ENCODE results near the gene NDUFS3. TPM values are rescaled to one million over a fixed set of nuclear protein-coding genes. Genes with fewer than 3 reads are reported as not detected.
"Not testable (repeated sequence)": the region's sequence is repeated elsewhere in the genome, so short reads cannot be mapped to it uniquely, and the experiment has no call there.

The NDUFS3 gene
- polyA plus RNA-seq, 3 donors, result 63.6 to 99.6 (median 96.9) TPM

GRCh38 chr11:47553406-47553743, 25.5 kb upstream of the NDUFS3 start:
- 5 to 12% (median 8%) methylated on average over 9 of the region's 9 CpGs for WGBS, 3 donors
- H3K27ac ChIP-seq (ENCODE audit: low read depth, low read length), result no peak overlapping the region

- WGBS, 3 donors, result 83 to 97% (median 97%) methylated on average over 11 to 12 of the region's 12 CpGs
- H3K27ac ChIP-seq (ENCODE audit: low read depth, low read length), result not testable (repeated sequence)
Measured at GRCh38 chr11:47557004-47557403, 21.9 kb upstream of the NDUFS3 start.

DNA sequence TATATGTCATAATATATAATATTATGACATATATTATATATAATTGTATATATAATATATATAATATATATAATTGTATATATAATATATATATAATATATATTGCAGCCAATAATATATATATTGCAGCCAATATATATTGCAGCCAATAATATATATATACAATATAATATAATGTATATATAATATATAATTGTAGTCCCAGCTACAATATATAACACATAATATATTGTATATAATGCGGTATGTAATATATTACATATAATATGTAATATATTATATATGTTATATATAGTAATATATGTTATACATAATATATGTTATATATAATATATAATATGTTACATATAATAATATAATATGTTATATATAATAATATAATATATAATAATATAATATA, 20.2 kb upstream of the NDUFS3 start:
- no peak overlapping the region for H3K27ac ChIP-seq (ENCODE audit: low read depth, low read length)
- WGBS, 3 donors, result 94 to 98% (median 96%) methylated on average over 1 of the region's 1 CpG

GRCh38 chr11:47560426-47560825, 18.4 kb upstream of the NDUFS3 start:
- 60 to 83% (median 65%) methylated on average over 2 of the region's 2 CpGs for WGBS, 3 donors

GRCh38 chr11:47562393-47562792, 16.5 kb upstream of the NDUFS3 start:
- not testable (repeated sequence) for H3K27ac ChIP-seq (ENCODE audit: low read depth, low read length)
- 74 to 98% (median 91%) methylated on average over 4 of the region's 4 CpGs for WGBS, 3 donors

More at GRCh38 chr11:47560426-47560825, 18.4 kb upstream of the NDUFS3 start:
- H3K27ac ChIP-seq (ENCODE audit: low read depth, low read length), result no peak overlapping the region

DNA sequence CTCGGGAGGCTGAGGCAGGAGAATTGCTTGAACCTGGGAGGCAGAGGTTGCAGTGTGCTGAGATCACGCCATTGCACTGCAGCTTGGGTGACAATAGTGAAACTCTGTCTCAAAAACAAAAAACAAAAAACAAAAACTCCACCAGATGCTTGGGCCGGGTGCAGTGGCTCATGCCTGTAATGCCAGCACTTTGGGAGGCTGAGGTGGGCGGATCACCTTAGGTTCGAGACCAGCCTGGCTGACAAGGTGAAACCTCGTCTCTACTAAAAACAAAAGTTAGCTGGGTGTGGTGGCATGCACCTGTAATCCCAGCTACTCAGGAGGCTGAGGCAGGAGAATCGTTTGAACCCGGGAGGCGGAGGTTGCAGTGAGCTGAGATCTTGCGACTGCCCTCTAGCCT, 14.5 kb upstream of the NDUFS3 start:
- not testable (repeated sequence) for H3K27ac ChIP-seq (ENCODE audit: low read depth, low read length)
- 93 to 94% (median 93%) methylated on average over 10 of the region's 10 CpGs for WGBS, 3 donors

GRCh38 chr11:47564933-47565339, 13.9 kb upstream of the NDUFS3 start:
- peak overlapping the region; percentile 68 for H3K27ac ChIP-seq (ENCODE audit: low read depth, low read length)
- WGBS, 3 donors, result 8 to 10% (median 9%) methylated on average over 11 of the region's 11 CpGs

DNA sequence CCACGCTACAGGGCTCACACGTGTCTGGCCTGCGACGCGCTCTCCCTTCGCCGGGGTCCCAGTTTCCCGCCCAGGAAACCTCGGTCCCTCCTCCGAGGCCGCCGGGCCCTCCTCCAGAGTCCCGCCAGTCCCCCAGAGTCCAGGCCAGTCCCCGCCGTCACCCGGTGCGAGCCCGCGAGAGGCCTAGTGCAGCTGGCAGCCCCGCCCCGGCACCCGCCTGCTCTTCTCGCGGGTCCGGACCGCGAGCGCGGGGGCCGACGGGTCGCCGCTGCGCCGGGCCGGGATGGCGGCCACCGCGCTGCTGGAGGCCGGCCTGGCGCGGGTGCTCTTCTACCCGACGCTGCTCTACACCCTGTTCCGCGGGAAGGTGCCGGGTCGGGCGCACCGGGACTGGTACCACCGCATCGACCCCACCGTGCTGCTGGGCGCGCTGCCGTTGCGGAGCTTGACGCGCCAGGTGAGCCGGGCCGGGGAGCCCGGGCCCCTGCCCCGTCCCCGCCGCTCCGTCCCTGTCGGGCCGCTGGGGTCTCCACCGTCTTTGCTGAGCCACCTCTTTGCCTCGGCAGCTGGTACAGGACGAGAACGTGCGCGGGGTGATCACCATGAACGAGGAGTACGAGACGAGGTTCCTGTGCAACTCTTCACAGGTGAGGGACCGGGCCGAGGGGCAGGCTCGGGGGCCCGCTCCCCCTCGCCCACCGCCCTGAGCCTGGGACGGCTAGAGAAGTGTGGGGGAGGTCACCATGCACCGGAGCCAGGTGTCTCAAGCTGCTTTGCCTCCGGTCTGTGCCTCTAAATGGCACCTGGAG, 13.3 kb upstream of the NDUFS3 start, which contains the start of gene PTPMT1:
Gene PTPMT1 (plus strand): TSS at position 260 of the 809 bp plus-strand sequence. CDS start 24 bp downstream, at position 284.
- H3K27ac ChIP-seq (ENCODE audit: low read depth, low read length), result peak within 1 kb of the TSS; percentile 68
- 0% methylated on average over 68 to 86 of the region's 86 CpGs for WGBS, 3 donors

GRCh38 chr11:47566149-47566698, 12.7 kb upstream of the NDUFS3 start:
- H3K27ac ChIP-seq (ENCODE audit: low read depth, low read length), result no peak overlapping the region
- WGBS, 3 donors, result 23 to 28% (median 26%) methylated on average over 17 of the region's 17 CpGs

DNA sequence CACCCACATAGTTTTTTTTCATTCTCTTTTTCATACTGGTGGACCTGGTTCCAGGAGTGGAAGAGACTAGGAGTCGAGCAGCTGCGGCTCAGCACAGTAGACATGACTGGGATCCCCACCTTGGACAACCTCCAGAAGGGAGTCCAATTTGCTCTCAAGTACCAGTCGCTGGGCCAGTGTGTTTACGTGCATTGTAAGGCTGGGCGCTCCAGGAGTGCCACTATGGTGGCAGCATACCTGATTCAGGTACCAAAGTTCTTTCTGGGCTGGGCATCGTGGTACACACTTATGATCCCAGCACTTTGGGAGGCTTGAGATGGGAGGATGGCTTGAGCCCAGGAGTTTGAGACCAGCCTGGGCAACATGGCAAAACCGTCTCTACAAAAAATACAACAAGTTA, 9.2 kb upstream of the NDUFS3 start:
- WGBS, 3 donors, result 97 to 98% (median 98%) methylated on average over 7 of the region's 7 CpGs
- no peak overlapping the region for H3K27ac ChIP-seq (ENCODE audit: low read depth, low read length)

GRCh38 chr11:47570651-47571356, 8.1 kb upstream of the NDUFS3 start:
- H3K27ac ChIP-seq (ENCODE audit: low read depth, low read length), result no peak overlapping the region
- WGBS, 3 donors, result 64 to 84% (median 66%) methylated on average over 3 of the region's 3 CpGs

GRCh38 chr11:47571357-47571729, 7.5 kb upstream of the NDUFS3 start:
- no peak overlapping the region for H3K27ac ChIP-seq (ENCODE audit: low read depth, low read length)
- 84 to 87% (median 85%) methylated on average over 4 of the region's 4 CpGs for WGBS, 3 donors

- no peak overlapping the region for H3K27ac ChIP-seq (ENCODE audit: low read depth, low read length)
- 54 to 79% (median 71%) methylated on average over 1 of the region's 1 CpG for WGBS, 3 donors
Measured at GRCh38 chr11:47571895-47572294, 7.0 kb upstream of the NDUFS3 start.

GRCh38 chr11:47572715-47573255, 6.1 kb upstream of the NDUFS3 start:
- H3K27ac ChIP-seq (ENCODE audit: low read depth, low read length), result no peak overlapping the region
- WGBS, 3 donors, result 55 to 63% (median 55%) methylated on average over 8 of the region's 8 CpGs

- 86 to 90% (median 90%) methylated on average over 11 of the region's 11 CpGs for WGBS, 3 donors
- no peak overlapping the region for H3K27ac ChIP-seq (ENCODE audit: low read depth, low read length)
Measured at GRCh38 chr11:47573321-47573720, 5.6 kb upstream of the NDUFS3 start.

- H3K27ac ChIP-seq (ENCODE audit: low read depth, low read length), result no peak overlapping the region
- WGBS, 3 donors, result 70 to 73% (median 71%) methylated on average over 13 of the region's 13 CpGs
Measured at GRCh38 chr11:47577460-47578041, 1.3 kb upstream of the NDUFS3 start.

DNA sequence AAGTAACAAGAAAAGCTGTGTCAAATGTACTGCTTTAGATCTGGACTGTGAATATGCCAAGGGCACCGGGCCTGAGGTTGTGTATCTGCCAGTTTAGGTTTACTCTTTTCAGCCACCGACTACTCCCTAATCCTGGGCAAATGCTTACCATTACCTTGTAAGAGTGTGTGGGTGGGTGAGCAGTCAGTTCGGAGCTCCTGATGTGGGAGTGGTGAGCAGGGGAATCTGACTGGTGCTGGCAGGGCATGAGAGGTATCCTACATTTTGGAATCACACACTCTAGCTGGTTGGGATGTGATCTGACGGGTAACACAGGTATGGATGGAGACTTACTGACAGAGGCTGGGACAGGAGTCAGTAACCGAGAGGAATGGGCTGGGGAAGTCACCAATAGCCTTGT, 5.0 kb downstream of the NDUFS3 start:
- 88 to 90% (median 90%) methylated on average over 5 of the region's 5 CpGs for WGBS, 3 donors
- no peak overlapping the region for H3K27ac ChIP-seq (ENCODE audit: low read depth, low read length)

DNA sequence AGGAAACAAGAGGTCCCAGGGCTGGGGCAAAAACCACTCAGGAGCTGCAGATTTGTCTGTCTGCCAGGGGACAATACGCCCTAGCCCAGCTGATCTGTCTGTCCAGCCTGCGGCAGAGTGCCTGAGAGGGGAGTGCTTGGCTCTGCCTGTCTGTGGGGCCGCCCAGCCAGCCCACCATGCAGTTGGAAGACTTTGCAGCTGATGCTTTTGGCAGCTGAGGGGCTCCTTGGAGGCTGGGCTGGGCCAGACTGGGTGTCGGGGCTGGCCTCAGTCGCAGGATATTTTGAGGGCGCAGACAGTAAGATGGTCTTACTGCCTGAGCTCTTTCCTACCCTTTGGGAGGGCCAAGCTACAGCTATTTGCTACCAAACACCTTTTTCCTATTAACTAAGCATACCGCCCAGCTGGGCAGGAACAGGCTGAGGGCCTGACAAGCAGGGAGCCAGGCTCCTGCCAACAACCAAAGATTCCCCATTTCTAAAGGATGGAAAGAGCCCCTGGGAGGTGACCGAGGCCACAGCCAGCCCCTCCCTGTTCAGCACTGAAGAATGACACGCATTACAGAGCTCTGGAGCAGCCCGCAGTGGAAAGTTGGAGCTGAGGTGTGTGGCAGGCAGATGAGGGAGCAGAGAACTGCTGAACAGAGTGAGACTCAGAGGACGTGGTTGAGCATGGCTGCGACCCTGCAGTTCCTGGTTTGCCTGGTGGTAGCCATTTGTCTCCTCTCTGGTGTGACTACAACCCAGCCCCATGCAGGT, 7.4 kb downstream of the NDUFS3 start, which contains the start of gene FAM180B:
Gene FAM180B (plus strand): TSS at position 581 of the 758 bp plus-strand sequence. CDS start 91 bp downstream, at position 672.
- H3K27ac ChIP-seq (ENCODE audit: low read depth, low read length), result no peak within 1 kb of the TSS
- 51 to 73% (median 68%) methylated on average over 12 of the region's 12 CpGs for WGBS, 3 donors

Measured in adipose tissue (tissue), 3 donors.